Lower leg skin (tissue), 3 donors: ENCODE measurements around the gene ADGRA1.

Experiments
- POLR2A ChIP-seq, 2 donors: fragments of 450-650 bp; IDR thresholded peaks; one replicate each; pipeline ENCODE4 v1.6.1; 2016 to 2017; ENCODE audit warnings: antibody characterized with exemption in 2 of 2, mild to moderate bottlenecking in 1 of 2, moderate library complexity in 1 of 2
- TF ChIP-seq, protein P1 (sequence below), 3 donors: fragments of 450-650 bp; IDR thresholded peaks; one replicate each; pipeline ENCODE4 v1.5.1; 2016; ENCODE audit warnings: antibody characterized with exemption in 3 of 3, mild to moderate bottlenecking in 3 of 3, moderate library complexity in 2 of 3

- TF ChIP-seq, protein P1, sequence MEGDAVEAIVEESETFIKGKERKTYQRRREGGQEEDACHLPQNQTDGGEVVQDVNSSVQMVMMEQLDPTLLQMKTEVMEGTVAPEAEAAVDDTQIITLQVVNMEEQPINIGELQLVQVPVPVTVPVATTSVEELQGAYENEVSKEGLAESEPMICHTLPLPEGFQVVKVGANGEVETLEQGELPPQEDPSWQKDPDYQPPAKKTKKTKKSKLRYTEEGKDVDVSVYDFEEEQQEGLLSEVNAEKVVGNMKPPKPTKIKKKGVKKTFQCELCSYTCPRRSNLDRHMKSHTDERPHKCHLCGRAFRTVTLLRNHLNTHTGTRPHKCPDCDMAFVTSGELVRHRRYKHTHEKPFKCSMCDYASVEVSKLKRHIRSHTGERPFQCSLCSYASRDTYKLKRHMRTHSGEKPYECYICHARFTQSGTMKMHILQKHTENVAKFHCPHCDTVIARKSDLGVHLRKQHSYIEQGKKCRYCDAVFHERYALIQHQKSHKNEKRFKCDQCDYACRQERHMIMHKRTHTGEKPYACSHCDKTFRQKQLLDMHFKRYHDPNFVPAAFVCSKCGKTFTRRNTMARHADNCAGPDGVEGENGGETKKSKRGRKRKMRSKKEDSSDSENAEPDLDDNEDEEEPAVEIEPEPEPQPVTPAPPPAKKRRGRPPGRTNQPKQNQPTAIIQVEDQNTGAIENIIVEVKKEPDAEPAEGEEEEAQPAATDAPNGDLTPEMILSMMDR (IDR thresholded peaks at IDR 0.05) = no peak
- TF ChIP-seq POLR2A (IDR thresholded peaks at IDR 0.05) = no peak
Observed at GRCh38 chr10:133059093-133059470, 28.6 kb upstream of the ADGRA1 start.
